Smooth muscle cell (in vitro differentiated cells): Measurements from ENCODE around the gene DRD3. TPM values are rescaled to one million over a fixed set of nuclear protein-coding genes. Genes with fewer than 3 reads are reported as not detected.

Experiments used
- DNase-seq: peaks from one replicate; lab custom pipeline; 2025; ENCODE audit not compliant: unreplicated experiment; lab: John Stamatoyannopoulos, UW
- H2AFZ ChIP-seq: fragments of 200-600 bp; sonication (generic); 2 replicates; pipeline ENCODE4 v1.6.0; 2016; ENCODE audit warnings: antibody characterized with exemption, low read depth, mild to moderate bottlenecking
- H3F3A ChIP-seq: fragments of 200-600 bp; sonication (generic); 2 replicates; pipeline ENCODE4 v1.6.0; 2017; ENCODE audit warnings: antibody characterized with exemption, low read depth
- H3K27ac ChIP-seq: fragments of 200-600 bp; sonication (generic); 2 replicates; pipeline ENCODE4 v1.5.1; 2016; ENCODE audit warnings: low read depth, mild to moderate bottlenecking
- H3K27me3 ChIP-seq: fragments of 200-600 bp; sonication (generic); 2 replicates; pipeline ENCODE4 v1.6.1; 2016; ENCODE audit warnings: low read depth, mild to moderate bottlenecking
- H3K36me3 ChIP-seq: fragments of 200-600 bp; sonication (generic); 2 replicates; pipeline ENCODE4 v1.5.1; 2016; ENCODE audit warnings: low read depth
- H3K4me1 ChIP-seq: fragments of 200-600 bp; sonication (generic); 2 replicates; pipeline ENCODE4 v1.5.1; 2016; ENCODE audit warnings: low read depth
- H3K4me2 ChIP-seq: fragments of 200-600 bp; sonication (generic); 2 replicates; pipeline ENCODE4 v1.6.0; 2016; ENCODE audit warnings: mild to moderate bottlenecking
- H3K4me3 ChIP-seq: fragments of 200-600 bp; sonication (generic); 2 replicates; pipeline ENCODE4 v1.5.1; 2016; ENCODE audit warnings: mild to moderate bottlenecking
- H3K79me2 ChIP-seq: fragments of 200-600 bp; sonication (generic); 2 replicates; pipeline ENCODE4 v1.6.0; 2016; ENCODE audit warnings: low read depth, mild to moderate bottlenecking
- H3K9ac ChIP-seq: fragments of 200-600 bp; sonication (generic); 2 replicates; pipeline ENCODE4 v1.6.0; 2016; ENCODE audit warnings: low read depth
- H3K9me3 ChIP-seq: fragments of 200-600 bp; sonication (generic); replicated peaks from 2 replicates; pipeline ENCODE4 v1.5.1; 2016; ENCODE audit warnings: low read depth
- H4K20me1 ChIP-seq: fragments of 200-600 bp; sonication (generic); 2 replicates; pipeline ENCODE4 v1.6.0; 2016; ENCODE audit warnings: low read depth
- CTCF ChIP-seq: fragments of 200-600 bp; sonication (generic); IDR thresholded peaks from 2 replicates; pipeline ENCODE4 v1.5.1; 2017; ENCODE audit warnings: borderline replicate concordance, mild to moderate bottlenecking, antibody characterized with exemption; ENCODE audit not compliant: insufficient read depth, poor library complexity, severe bottlenecking
- WGBS: methylation state at CpG from one replicate; pipeline ENCODE4 v1.1.7; 2016; ENCODE audit warnings: low lambda C conversion rate; 5-methylcytosine and 5-hydroxymethylcytosine counted together
- polyA plus RNA-seq: library from polyadenylated mRNA; unstranded; fragments of >200 nt; fragmentation: Nextera tagmentation; extraction: Ambion mirVana; gene quantifications from 2 replicates; pipeline ENCODE4 v1.2.1, GENCODE V29; 2016
- total RNA-seq: library from RNA; depleted of rRNA; stranded (reverse); fragments of >200 nt; gene quantifications from 2 replicates; pipeline ENCODE4 v1.2.3, GENCODE V29; 2014

The DRD3 gene
- total and polyA plus RNA-seq, 2 experiments from 2014 or later = not detected

- Histone ChIP-seq H3K27me3 (peaks cover 3% of the 10 kb centered on the region), H3K27ac (no peak overlapping the region), H3K4me2 (no peak overlapping the region), H3K36me3 (no peaks in the 10 kb centered on the region), H3F3A (no peaks in the 10 kb centered on the region), H3K79me2 (no peaks in the 10 kb centered on the region), H3K4me1 (peaks cover 18% of the 10 kb centered on the region), H3K4me3 (no peak overlapping the region), H3K9ac (no peak overlapping the region), H2AFZ (no peak overlapping the region), H4K20me1 (no peaks in the 10 kb centered on the region), H3K9me3 (no peaks in the 10 kb centered on the region)
- WGBS = 90% methylated on average over 7 of the region's 7 CpGs
- TF ChIP-seq CTCF = no peak
- no peak for DNase-seq
These were observed 63.7 kb downstream of the DRD3 start for GRCh38 chr3:114115143-114115542.

- H3K27me3 ChIP-seq = peaks cover 7% of the 10 kb centered on the region
- no peak overlapping the region for H3K9ac ChIP-seq
- TF ChIP-seq CTCF = no peak
- no peaks in the 10 kb centered on the region for H3K9me3 ChIP-seq
- no peaks in the 10 kb centered on the region for H3F3A ChIP-seq
- DNase-seq = no peak
- H3K79me2 ChIP-seq = no peaks in the 10 kb centered on the region
- no peaks in the 10 kb centered on the region for H4K20me1 ChIP-seq
- no peak overlapping the region for H3K4me3 ChIP-seq
- H3K4me2 ChIP-seq = no peak overlapping the region
- no peak overlapping the region for H2AFZ ChIP-seq
- 88% methylated on average over 3 of the region's 3 CpGs for WGBS
- peaks cover 22% of the 10 kb centered on the region for H3K4me1 ChIP-seq
- H3K27ac ChIP-seq = no peak overlapping the region
- no peaks in the 10 kb centered on the region for H3K36me3 ChIP-seq
These were observed 64.1 kb downstream of the DRD3 start for GRCh38 chr3:114114719-114115118.

- Histone ChIP-seq H3K4me1 (peaks cover 30% of the 10 kb centered on the region), H2AFZ (no peak overlapping the region), H3K4me3 (no peak overlapping the region), H4K20me1 (no peaks in the 10 kb centered on the region), H3K27ac (no peak overlapping the region), H3K9ac (no peak overlapping the region), H3K79me2 (no peaks in the 10 kb centered on the region), H3F3A (no peaks in the 10 kb centered on the region), H3K36me3 (no peaks in the 10 kb centered on the region), H3K9me3 (no peaks in the 10 kb centered on the region), H3K4me2 (no peak overlapping the region), H3K27me3 (peaks cover 13% of the 10 kb centered on the region)
- WGBS = 88% methylated on average over 6 of the region's 6 CpGs
- no peak for TF ChIP-seq CTCF
- no peak for DNase-seq
These were observed 66.2 kb downstream of the DRD3 start for GRCh38 chr3:114112696-114113095.

- H4K20me1 ChIP-seq = no peaks in the 10 kb centered on the region
- H3K9me3 ChIP-seq = no peaks in the 10 kb centered on the region
- H3K27me3 ChIP-seq = peaks cover 13% of the 10 kb centered on the region
- peaks cover 30% of the 10 kb centered on the region for H3K4me1 ChIP-seq
- 81% methylated on average over 3 of the region's 3 CpGs for WGBS
- no peak overlapping the region for H2AFZ ChIP-seq
- H3K4me3 ChIP-seq = no peak overlapping the region
- H3K9ac ChIP-seq = no peak overlapping the region
- no peak for TF ChIP-seq CTCF
- DNase-seq = no peak
- H3K36me3 ChIP-seq = no peaks in the 10 kb centered on the region
- no peaks in the 10 kb centered on the region for H3F3A ChIP-seq
- no peak overlapping the region for H3K27ac ChIP-seq
- H3K79me2 ChIP-seq = no peaks in the 10 kb centered on the region
- no peak overlapping the region for H3K4me2 ChIP-seq
These were observed 67.6 kb downstream of the DRD3 start for GRCh38 chr3:114111060-114111770.
